H9 (cell line): ENCODE results near the gene NSUN6. TPM values are rescaled to one million over a fixed set of nuclear protein-coding genes. Genes with fewer than 3 reads are reported as not detected.

Experiments
- DNase-seq: peaks from one replicate; pipeline ENCODE4 v3.0.0-alpha.2; 2017
- H2AFZ ChIP-seq: one replicate; pipeline ENCODE4 v1.6.1; 2013; ENCODE audit warnings: mild to moderate bottlenecking, low read length, control low read depth, moderate library complexity
- H2AK5ac ChIP-seq: 2 replicates; pipeline ENCODE4 v1.6.1; 2013; ENCODE audit warnings: low read length, control low read depth, mixed read lengths; ENCODE audit not compliant: insufficient read length
- H2BK120ac ChIP-seq: one replicate; pipeline ENCODE4 v1.6.1; 2013; ENCODE audit warnings: low read depth, mild to moderate bottlenecking, low read length, control low read depth, inconsistent platforms; ENCODE audit not compliant: poor library complexity, severe bottlenecking
- H2BK12ac ChIP-seq: 2 replicates; pipeline ENCODE4 v1.6.1; 2013; ENCODE audit warnings: low read length, control low read depth, mixed read lengths, low read depth; ENCODE audit not compliant: insufficient read length
- H2BK15ac ChIP-seq: 2 replicates; pipeline ENCODE4 v1.6.1; 2013; ENCODE audit warnings: low read depth, low read length, control low read depth
- H2BK20ac ChIP-seq: one replicate; pipeline ENCODE4 v1.6.1; 2013; ENCODE audit warnings: low read depth, mild to moderate bottlenecking, low read length, control low read depth, inconsistent platforms; ENCODE audit not compliant: poor library complexity, severe bottlenecking
- H2BK5ac ChIP-seq: 2 replicates; pipeline ENCODE4 v1.6.1; 2013; ENCODE audit warnings: low read length, control low read depth, mixed read lengths; ENCODE audit not compliant: insufficient read length
- H3K14ac ChIP-seq: 2 replicates; pipeline ENCODE4 v1.6.1; 2013; ENCODE audit warnings: low read length, control low read depth; ENCODE audit not compliant: insufficient read depth
- H3K18ac ChIP-seq: 2 replicates; pipeline ENCODE4 v1.6.1; 2013; ENCODE audit warnings: low read depth, mild to moderate bottlenecking, mixed read lengths, low read length, control low read depth; ENCODE audit not compliant: insufficient read length
- H3K23ac ChIP-seq: 2 replicates; pipeline ENCODE4 v1.6.1; 2013; ENCODE audit warnings: low read length, control low read depth, mixed read lengths, low read depth; ENCODE audit not compliant: insufficient read length
- H3K23me2 ChIP-seq: 2 replicates; pipeline ENCODE4 v1.6.1; 2013; ENCODE audit warnings: low read depth, mild to moderate bottlenecking, mixed read lengths, low read length, control low read depth; ENCODE audit not compliant: insufficient read length, poor library complexity, severe bottlenecking
- H3K27ac ChIP-seq: 2 replicates; pipeline ENCODE4 v1.5.1; 2013; ENCODE audit warnings: low read length, control low read depth, mixed read lengths, low read depth; ENCODE audit not compliant: insufficient read length
- H3K27me3 ChIP-seq: 2 replicates; pipeline ENCODE4 v1.6.1; 2013; ENCODE audit warnings: low read length, control low read depth, inconsistent platforms; ENCODE audit not compliant: insufficient read depth
- H3K4ac ChIP-seq: 2 replicates; pipeline ENCODE4 v1.6.1; 2013; ENCODE audit warnings: low read depth, mild to moderate bottlenecking, control low read depth, inconsistent platforms, low read length, moderate library complexity
- H3K4me1 ChIP-seq: 2 replicates; pipeline ENCODE4 v1.6.1; 2013; ENCODE audit warnings: low read length, control low read depth, inconsistent platforms; ENCODE audit not compliant: insufficient read depth
- H3K4me2 ChIP-seq: 2 replicates; pipeline ENCODE4 v1.6.1; 2013; ENCODE audit warnings: low read length, control low read depth, mixed read lengths; ENCODE audit not compliant: insufficient read length, insufficient read depth
- H3K56ac ChIP-seq: 2 replicates; pipeline ENCODE4 v1.6.1; 2013; ENCODE audit warnings: low read depth, mild to moderate bottlenecking, mixed read lengths, low read length, control low read depth; ENCODE audit not compliant: insufficient read length
- H3K79me1 ChIP-seq: 2 replicates; pipeline ENCODE4 v1.6.1; 2013; ENCODE audit warnings: low read depth, mild to moderate bottlenecking, moderate library complexity, low read length, control low read depth, inconsistent platforms; ENCODE audit not compliant: insufficient read depth, poor library complexity, severe bottlenecking
- H3K79me2 ChIP-seq: 2 replicates; pipeline ENCODE4 v1.6.1; 2013; ENCODE audit warnings: low read length, control low read depth, inconsistent platforms; ENCODE audit not compliant: insufficient read depth
- H3K9ac ChIP-seq: 2 replicates; pipeline ENCODE4 v1.6.1; 2013; ENCODE audit warnings: low read length, control low read depth, mixed read lengths; ENCODE audit not compliant: insufficient read length; ENCODE audit errors: extremely low read depth
- H3K9me3 ChIP-seq: one replicate; pipeline ENCODE4 v1.6.1; 2013; ENCODE audit warnings: low read depth, low read length, inconsistent platforms; ENCODE audit not compliant: control insufficient read depth
- H3T11ph ChIP-seq: one replicate; pipeline ENCODE4 v1.6.1; 2013; ENCODE audit warnings: mild to moderate bottlenecking, low read length, control low read depth, inconsistent platforms
- H4K20me1 ChIP-seq: one replicate; pipeline ENCODE4 v1.6.1; 2013; ENCODE audit not compliant: control insufficient read depth, insufficient read length, insufficient read depth
- H4K5ac ChIP-seq: 2 replicates; pipeline ENCODE4 v1.6.1; 2013; ENCODE audit warnings: low read depth, mild to moderate bottlenecking, mixed read lengths, low read length, control low read depth; ENCODE audit not compliant: insufficient read length
- H4K8ac ChIP-seq: replicated peaks from 2 replicates; pipeline ENCODE4 v1.6.1; 2013; ENCODE audit warnings: low read length, control low read depth, mixed read lengths, low read depth; ENCODE audit not compliant: insufficient read length
- H4K91ac ChIP-seq: 2 replicates; pipeline ENCODE4 v1.6.1; 2013; ENCODE audit warnings: low read depth, mild to moderate bottlenecking, moderate library complexity, mixed read lengths, low read length, control low read depth; ENCODE audit not compliant: insufficient read length
- H3K27ac Mint-ChIP-seq, 3 experiments: 2 replicates in 2 of 3; 3 replicates in 1 of 3; pipeline ENCODE4 v1.8.0; 2020 to 2021; ENCODE audit warnings: mixed read lengths in 3 of 3, mild to moderate bottlenecking in 1 of 3, moderate library complexity in 1 of 3
- H3K27me3 Mint-ChIP-seq: 2 replicates; pipeline ENCODE4 v1.8.0; 2021; ENCODE audit warnings: low read depth, mild to moderate bottlenecking, moderate library complexity, mixed read lengths
- H3K36me3 Mint-ChIP-seq, 3 experiments: 2 replicates in 2 of 3; 3 replicates in 1 of 3; pipeline ENCODE4 v1.8.0; 2020 to 2021; ENCODE audit warnings: low read depth in 3 of 3, mixed read lengths in 3 of 3; ENCODE audit not compliant: insufficient read depth in 1 of 3
- H3K4me1 Mint-ChIP-seq, 2 experiments: 2 replicates each; pipeline ENCODE4 v1.8.0; 2020; ENCODE audit warnings: mixed read lengths in 2 of 2
- H3K4me3 Mint-ChIP-seq, 2 experiments: 2 replicates in 1 of 2; 3 replicates in 1 of 2; pipeline ENCODE4 v1.8.0; 2020 to 2021; ENCODE audit warnings: mild to moderate bottlenecking in 2 of 2, mixed read lengths in 2 of 2, moderate library complexity in 1 of 2
- H3K9me3 Mint-ChIP-seq, 2 experiments: 2 replicates in 1 of 2; 3 replicates in 1 of 2; pipeline ENCODE4 v1.8.0; 2020; ENCODE audit warnings: mild to moderate bottlenecking in 2 of 2, mixed read lengths in 2 of 2, moderate library complexity in 1 of 2
- WGBS: extraction: QIAGEN DNeasy Blood & Tissue Kit; methylation state at CpG from one replicate; pipeline ENCODE4 v1.1.7; 2013; ENCODE audit warnings: missing lambda C conversion rate, low lambda C conversion rate, mixed read lengths; ENCODE audit not compliant: insufficient read length; ENCODE audit errors: extremely low coverage; 5-methylcytosine and 5-hydroxymethylcytosine counted together
- total RNA-seq: library from RNA; stranded (reverse); gene quantifications from 2 replicates; pipeline ENCODE4 v1.2.1, GENCODE V29; 2021
- TF ChIP-seq, protein P1 (sequence below): fragments of 200-600 bp; sonication (generic); conservative IDR thresholded peaks from 3 replicates; pipeline ENCODE4 v1.8.0; 2021; ENCODE audit warnings: antibody characterized with exemption, mild to moderate bottlenecking

NSUN6 gene
- total RNA-seq, 1 experiment from 2014 or later: 11.9 TPM

DNA sequence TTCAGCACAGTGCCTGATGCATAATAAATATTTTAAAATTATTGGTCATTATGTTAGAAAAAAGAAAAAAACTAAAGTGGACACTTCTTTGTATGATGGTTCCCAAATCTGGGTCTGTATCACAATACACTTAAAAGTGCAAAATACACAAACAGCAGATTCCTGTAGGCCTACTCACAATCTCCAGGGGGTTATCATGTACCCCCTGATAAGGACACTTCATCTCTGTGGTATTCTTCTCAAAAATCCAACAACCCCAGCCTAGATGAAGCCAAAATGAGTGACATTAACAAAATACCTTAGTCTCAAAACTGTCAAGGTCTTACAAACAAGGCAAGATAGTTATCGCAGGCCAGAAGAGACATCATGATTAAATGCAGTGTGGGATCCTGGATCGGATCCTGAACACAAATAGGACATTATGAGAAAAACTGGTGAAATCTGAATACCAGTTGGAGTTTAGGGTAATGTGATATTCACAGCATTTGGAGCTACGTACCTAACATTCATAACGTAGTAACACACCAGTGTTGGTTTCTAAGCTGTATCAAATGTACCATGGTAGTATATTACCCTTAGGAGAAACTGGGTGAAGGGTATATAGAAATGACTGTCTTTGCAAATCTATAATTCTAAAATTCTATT, 45.2 kb downstream of the NSUN6 start:
- Histone ChIP-seq H2BK20ac (no peak overlapping the region), H3K18ac (no peak overlapping the region), H3K56ac (no peak overlapping the region), H3K4me1 (no peaks in the 10 kb centered on the region; the same call in 1 of the 2 replicates), H2BK15ac (no peak overlapping the region), H2BK12ac (no peak overlapping the region), H4K5ac (no peak overlapping the region), H2AFZ (no peak overlapping the region), H3K79me2 (no peaks in the 10 kb centered on the region), H3K27ac (no peak overlapping the region), H4K91ac (no peak overlapping the region), H3K9ac (no peak overlapping the region), H3K4me2 (no peak overlapping the region), H3K9me3 (no peaks in the 10 kb centered on the region), H3K14ac (no peak overlapping the region), H3K4ac (no peak overlapping the region), H2BK5ac (no peak overlapping the region), H3K23me2 (no peaks in the 10 kb centered on the region), H3K23ac (no peak overlapping the region), H2AK5ac (no peak overlapping the region), H4K8ac (no peak overlapping the region), H3K27me3 (no peaks in the 10 kb centered on the region), H3T11ph (no peak overlapping the region), H3K79me1 (no peaks in the 10 kb centered on the region), H2BK120ac (no peak overlapping the region), H4K20me1 (no peaks in the 10 kb centered on the region)
- TF ChIP-seq, protein P1, sequence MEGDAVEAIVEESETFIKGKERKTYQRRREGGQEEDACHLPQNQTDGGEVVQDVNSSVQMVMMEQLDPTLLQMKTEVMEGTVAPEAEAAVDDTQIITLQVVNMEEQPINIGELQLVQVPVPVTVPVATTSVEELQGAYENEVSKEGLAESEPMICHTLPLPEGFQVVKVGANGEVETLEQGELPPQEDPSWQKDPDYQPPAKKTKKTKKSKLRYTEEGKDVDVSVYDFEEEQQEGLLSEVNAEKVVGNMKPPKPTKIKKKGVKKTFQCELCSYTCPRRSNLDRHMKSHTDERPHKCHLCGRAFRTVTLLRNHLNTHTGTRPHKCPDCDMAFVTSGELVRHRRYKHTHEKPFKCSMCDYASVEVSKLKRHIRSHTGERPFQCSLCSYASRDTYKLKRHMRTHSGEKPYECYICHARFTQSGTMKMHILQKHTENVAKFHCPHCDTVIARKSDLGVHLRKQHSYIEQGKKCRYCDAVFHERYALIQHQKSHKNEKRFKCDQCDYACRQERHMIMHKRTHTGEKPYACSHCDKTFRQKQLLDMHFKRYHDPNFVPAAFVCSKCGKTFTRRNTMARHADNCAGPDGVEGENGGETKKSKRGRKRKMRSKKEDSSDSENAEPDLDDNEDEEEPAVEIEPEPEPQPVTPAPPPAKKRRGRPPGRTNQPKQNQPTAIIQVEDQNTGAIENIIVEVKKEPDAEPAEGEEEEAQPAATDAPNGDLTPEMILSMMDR: no peak
- H3K4me1 Mint-ChIP-seq: peaks cover 0 to 5% of the 10 kb centered on the region in 2 experiments; a peak in 2 of 4 replicates
- H3K27me3 Mint-ChIP-seq: no peaks in the 10 kb centered on the region
- H3K9me3 Mint-ChIP-seq: no peaks in the 10 kb centered on the region
- H3K36me3 Mint-ChIP-seq: peaks cover 0 to 32% (median 4%) of the 10 kb centered on the region in 3 experiments; a peak in 5 of 7 replicates
- no peak overlapping the region for H3K4me3 Mint-ChIP-seq
- H3K27ac Mint-ChIP-seq: no peak overlapping the region
- no CpG with 5 or more reads among the region's 4 CpGs for WGBS
- no peak for DNase-seq
